22Rv1 (cell line): Measurements from ENCODE around the gene CTNNBIP1.

Experiments used
- H3K27ac ChIP-seq: fragments of 450-650 bp; 2 replicates; pipeline ENCODE4 v1.5.1; 2017
- CTCF ChIP-seq: fragments of 450-650 bp; IDR thresholded peaks from 2 replicates; pipeline ENCODE4 v1.5.1; 2017; ENCODE audit warnings: mild to moderate bottlenecking
- ZFX ChIP-seq: fragments of 450-650 bp; IDR thresholded peaks from 2 replicates; pipeline ENCODE4 v1.6.1; 2017; ENCODE audit warnings: antibody characterized with exemption, borderline replicate concordance

Gene CTNNBIP1

GRCh38 chr1:9891207-9891606, 18.9 kb downstream of the CTNNBIP1 start:
- no peak overlapping the region for H3K27ac ChIP-seq
- no peak for TF ChIP-seq CTCF
- TF ChIP-seq ZFX = no peak

GRCh38 chr1:9890224-9890731, 19.8 kb downstream of the CTNNBIP1 start:
- no peak overlapping the region for H3K27ac ChIP-seq
- TF ChIP-seq ZFX = no peak
- no peak for TF ChIP-seq CTCF

GRCh38 chr1:9889411-9889810, 20.7 kb downstream of the CTNNBIP1 start:
- no peak overlapping the region for H3K27ac ChIP-seq
- TF ChIP-seq CTCF = no peak
- no peak for TF ChIP-seq ZFX

- no peak overlapping the region for H3K27ac ChIP-seq
- no peak for TF ChIP-seq ZFX
- TF ChIP-seq CTCF = no peak
These were observed 21.2 kb downstream of the CTNNBIP1 start for GRCh38 chr1:9888886-9889285.

GRCh38 chr1:9887070-9887469, 23.0 kb downstream of the CTNNBIP1 start:
- TF ChIP-seq CTCF (no peak), ZFX (no peak)
- H3K27ac ChIP-seq = no peak overlapping the region

GRCh38 chr1:9886092-9886742, 23.9 kb downstream of the CTNNBIP1 start:
- H3K27ac ChIP-seq = no peak overlapping the region
- no peak for TF ChIP-seq CTCF

- no peak overlapping the region for H3K27ac ChIP-seq
- TF ChIP-seq ZFX (no peak), CTCF (no peak)
These were observed 25.3 kb downstream of the CTNNBIP1 start for GRCh38 chr1:9884805-9885204.
